ENCODE results near the gene CIDEA.

CIDEA gene

DNA sequence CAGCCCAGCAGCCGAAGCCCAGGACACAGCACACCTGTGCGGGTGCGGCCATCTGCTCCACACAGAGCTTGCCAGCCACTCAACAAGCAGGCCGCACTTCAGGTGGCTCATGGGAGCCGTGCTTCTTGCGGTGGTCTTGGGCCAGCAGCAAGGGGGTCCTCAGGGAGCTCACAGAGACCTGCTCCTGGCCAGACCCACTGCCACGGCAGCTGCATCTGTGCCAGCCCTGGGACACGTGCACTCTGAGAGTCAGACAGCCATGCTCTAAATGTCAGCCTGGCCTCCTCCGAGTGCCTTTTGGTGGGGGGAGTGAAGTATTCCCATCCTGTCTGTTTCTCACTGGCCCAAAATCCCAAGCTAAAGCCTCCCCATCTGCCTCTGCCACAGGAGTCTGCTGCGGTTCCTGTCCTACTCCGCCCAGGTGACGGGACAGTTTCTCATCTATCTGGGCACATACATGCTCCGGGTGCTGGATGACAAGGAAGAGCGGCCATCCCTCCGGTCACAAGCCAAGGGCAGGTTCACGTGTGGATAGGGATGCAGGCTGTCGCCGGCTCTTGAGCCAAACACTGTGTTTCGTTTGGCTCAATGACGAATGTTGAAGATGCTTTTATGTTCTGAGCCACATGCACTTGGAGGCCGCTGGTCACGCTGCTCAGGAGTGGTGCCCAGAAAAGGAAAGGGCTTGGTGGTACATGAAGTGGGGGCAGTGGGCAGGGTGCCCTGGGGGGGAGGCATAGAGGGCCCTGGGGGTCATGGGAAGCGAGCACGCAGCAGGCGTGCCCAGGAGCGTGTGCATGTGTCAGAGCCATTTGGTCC is 22.8 kb downstream of the CIDEA start:
- TF ChIP-seq ZNF274 (IDR thresholded peaks at IDR 0.05; ENCODE audit: low read depth, low read length) = no peak
- H3K4me3 ChIP-seq (ENCODE audit: low read length) = no peak overlapping the region

DNA sequence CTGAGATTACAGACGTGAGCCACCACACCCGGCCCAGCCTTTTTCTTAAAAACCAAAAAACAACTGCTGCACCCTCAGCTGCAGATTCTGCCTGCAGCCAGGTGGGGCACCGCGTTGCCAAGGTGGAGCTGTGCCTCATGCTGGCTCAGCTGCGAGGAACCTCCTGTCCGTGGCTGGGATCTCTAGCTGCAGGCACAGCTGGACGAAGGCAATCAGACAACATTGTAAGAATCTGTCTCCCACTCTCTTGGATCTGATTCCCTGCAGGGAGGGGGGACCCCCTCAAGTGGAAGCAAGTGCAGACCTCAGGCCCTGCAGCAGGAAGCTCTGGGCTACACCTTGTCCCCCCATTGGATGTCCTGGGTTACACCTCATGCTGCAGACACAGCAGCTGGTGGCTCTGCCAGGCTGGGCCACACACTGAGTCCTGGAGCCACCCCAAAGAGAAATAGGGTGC is 24.1 kb downstream of the CIDEA start:
- TF ChIP-seq ZNF274 (IDR thresholded peaks at IDR 0.05; ENCODE audit: low read depth, low read length) = no peak
- H3K4me3 ChIP-seq (ENCODE audit: low read length) = no peak overlapping the region

DNA sequence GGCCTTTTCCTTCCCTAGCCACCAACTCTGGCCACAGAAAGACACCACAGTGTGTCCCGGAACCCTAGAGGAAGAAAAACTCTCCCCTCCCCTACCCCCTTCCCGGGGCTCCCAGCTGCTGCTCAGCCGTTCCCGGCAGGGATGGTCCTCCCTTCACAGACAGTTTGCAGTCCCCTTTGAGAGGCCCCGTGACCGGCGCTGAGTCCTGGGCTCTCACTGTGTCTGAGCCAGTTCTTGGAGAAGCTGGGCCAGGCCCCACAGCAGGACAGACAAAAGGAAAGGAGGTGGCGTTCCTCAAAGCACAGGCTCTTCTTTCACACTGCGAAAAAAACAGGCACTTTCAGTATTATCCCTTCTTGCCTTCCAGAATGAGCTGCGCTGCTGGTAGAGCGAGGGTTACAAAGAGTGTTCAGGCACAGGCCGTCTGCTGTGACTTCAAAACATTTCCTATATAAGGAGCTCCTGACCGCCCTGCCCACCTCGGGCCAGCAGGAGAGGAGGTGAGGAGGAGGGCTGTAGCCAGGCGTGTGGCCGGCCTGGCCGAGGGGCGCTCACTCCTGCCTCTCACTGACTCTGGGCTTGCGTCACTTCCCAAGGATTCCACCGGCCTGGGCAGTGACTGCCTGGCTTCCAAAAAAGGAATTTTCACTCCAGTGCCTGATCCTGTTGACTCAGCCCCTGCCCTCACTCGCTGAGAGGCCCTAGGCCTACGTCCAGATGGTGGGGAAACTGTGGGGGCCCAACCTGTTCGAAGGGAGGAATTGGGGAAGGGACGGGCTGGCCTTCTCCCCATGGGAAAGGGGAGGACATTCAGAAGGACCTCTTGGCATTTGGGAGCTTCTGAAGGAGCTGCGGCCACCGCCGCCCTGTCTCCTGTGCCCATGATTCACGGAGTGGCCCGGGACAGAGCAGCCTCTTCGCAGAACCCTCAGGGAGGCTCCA is 24.9 kb downstream of the CIDEA start:
- H3K4me3 ChIP-seq (ENCODE audit: low read length) = no peak overlapping the region
- no peak for TF ChIP-seq ZNF274 (IDR thresholded peaks at IDR 0.05; ENCODE audit: low read depth, low read length)

DNA sequence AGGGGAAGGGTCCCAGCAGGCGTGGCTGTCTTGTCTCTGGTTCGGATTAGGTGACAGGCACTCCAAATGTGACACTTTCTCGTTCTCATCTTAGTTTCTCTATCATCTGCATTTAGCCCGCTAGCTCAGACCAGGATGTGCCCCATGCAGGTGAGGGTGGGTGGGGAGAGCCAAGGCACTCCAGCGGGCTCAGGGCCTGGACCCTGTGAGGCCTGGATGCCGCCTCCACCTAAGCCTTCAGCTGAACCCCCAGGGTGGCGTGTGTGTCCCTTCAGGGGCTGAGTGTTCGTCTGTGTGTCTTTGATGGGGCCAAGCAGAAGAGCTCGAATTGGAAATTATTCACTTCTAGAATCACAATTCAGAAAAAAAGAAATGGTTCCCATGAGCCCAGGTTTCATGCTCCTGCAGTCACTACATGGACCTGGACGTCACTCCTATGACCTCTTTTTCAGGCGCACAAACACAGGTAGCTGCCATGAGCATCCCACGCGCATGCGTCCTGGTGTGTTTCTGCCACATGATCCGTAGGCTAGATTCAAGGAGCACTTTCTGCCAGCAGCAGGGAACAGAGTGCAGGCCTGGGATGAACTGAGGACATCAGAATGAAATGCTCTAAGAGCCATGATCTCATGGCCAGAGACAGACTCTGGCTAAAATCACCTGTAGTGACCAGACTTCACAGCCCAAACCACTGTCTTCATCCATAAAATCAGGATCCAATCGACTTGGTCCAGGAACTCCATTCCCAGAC is 25.8 kb downstream of the CIDEA start:
- TF ChIP-seq ZNF274 (IDR thresholded peaks at IDR 0.05; ENCODE audit: low read depth, low read length) = no peak
- no peak overlapping the region for H3K4me3 ChIP-seq (ENCODE audit: low read length)

DNA sequence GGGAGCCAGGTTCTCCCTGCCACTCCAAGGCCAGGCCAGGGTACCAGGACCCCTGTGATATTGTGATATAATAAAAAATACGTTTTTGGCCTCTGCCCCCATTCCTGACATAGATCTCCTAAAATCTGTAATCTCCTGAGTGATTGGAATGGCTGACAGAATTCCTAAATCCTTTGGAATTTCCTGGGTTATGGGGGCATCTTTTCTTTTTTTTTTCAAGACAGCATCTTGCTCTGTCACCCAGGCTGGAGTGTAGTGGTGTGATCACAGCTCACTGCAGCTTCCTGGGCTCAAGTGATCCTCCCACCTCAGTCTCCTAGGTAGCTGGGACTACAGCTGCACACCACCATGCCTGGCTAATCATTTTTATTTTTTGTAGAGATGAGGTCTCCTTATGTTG is 27.7 kb downstream of the CIDEA start:
- H3K4me3 ChIP-seq (ENCODE audit: low read length) = no peak overlapping the region
- no peak for TF ChIP-seq ZNF274 (IDR thresholded peaks at IDR 0.05; ENCODE audit: low read depth, low read length)

DNA sequence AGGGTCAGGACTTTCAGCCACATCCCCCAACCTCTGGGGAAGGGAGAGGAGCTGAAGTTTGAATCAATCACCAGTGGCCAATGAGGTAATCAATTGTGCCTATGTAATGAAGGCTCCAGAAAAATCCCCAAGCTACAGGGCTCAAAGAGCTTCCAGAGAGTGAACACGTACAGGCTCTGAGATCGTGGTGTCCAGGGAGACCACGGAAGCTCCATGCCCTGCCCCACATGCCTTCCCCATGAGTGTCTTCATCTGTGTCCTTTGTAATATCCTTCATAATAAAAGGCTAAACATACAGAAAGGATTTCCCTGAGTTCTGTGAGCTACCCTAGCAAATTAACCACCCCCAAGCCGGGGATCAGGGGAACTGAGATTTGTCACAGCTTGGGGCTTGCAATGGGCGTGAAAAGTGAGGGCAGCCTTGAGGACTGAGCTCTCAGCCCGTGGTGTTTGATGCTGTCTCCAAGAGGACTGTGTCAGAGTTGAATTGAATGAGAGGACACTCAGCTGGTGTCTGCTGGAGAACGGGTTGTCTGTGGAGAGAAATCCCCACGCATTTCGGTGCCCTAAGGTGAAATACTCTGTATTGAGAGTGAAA is 28.4 kb downstream of the CIDEA start:
- H3K4me3 ChIP-seq (ENCODE audit: low read length) = no peak overlapping the region
- TF ChIP-seq ZNF274 (IDR thresholded peaks at IDR 0.05; ENCODE audit: low read depth, low read length) = no peak

DNA sequence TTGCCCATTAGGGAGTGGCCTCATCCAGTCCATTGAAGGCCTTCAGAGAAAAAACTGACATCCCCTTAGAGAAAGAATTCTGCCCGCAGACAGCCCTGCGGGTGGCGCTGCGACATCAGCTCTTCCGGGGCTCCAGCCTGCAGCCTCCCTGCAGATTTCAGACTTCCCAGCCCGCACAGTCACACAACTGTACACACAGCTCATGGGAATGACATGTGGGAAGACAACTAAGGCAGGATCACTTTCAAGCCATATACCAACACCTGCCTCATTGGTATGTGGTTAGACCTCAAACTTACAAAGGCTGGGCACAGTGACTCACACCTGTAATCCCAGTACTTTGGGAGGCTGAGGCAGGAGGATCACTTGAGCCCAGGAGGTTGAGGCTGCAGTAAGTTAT is 29.1 kb downstream of the CIDEA start:
- TF ChIP-seq ZNF274 (IDR thresholded peaks at IDR 0.05; ENCODE audit: low read depth, low read length) = no peak
- H3K4me3 ChIP-seq (ENCODE audit: low read length) = no peak overlapping the region

DNA sequence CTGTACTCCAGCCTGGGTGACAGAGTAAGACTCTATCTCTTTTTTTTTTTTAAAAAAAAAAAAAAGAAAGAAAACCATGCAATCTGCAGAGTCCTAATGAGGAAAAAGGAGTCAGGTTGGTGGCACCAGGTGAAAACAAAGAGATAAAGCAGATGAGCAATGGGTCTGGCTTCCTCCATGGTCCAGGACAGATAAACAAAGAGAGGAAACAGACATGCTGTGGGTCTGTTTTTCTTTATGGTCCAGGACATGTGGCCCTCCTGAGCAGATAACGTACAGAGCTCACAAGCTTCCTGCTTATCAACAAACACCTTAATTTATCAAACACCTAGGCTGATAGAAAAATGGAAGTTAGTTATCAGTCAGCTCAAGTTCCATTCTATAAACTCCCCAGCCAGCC is 29.5 kb downstream of the CIDEA start:
- TF ChIP-seq ZNF274 (IDR thresholded peaks at IDR 0.05; ENCODE audit: low read depth, low read length) = no peak

DNA sequence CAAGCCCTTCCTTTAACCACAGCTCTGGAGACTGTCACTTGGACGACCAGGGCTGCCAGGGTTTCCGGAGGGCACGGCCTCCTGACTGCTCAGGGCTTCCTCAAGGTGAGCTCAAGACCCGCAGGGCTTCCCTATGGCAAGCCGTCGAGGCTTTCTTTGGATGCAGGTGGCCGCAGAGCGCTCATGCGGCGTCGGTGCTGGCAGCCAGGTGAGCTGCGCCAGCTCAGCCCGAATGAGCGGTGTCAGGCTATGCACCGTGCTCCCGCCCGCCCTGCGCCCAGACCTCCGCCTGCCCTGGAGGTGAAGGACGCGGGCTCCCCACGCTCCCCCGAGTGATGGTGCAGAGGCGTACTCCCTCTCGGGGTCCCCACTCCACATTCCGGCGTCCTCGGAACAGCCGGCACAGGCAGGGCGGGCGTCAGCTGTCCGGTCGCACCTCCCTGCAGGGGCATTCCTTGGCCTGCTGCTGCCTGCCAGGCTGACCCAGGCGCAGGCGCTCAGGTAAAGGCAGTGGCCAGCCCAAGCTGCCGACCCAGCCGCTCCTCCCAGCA is 33.0 kb downstream of the CIDEA start:
- H3K4me3 ChIP-seq (ENCODE audit: low read length) = no peak overlapping the region
- no peak for TF ChIP-seq ZNF274 (IDR thresholded peaks at IDR 0.05; ENCODE audit: low read depth, low read length)

More for the DNA sequence above, 29.5 kb downstream of the CIDEA start:
- no peak overlapping the region for H3K4me3 ChIP-seq (ENCODE audit: low read length)

DNA sequence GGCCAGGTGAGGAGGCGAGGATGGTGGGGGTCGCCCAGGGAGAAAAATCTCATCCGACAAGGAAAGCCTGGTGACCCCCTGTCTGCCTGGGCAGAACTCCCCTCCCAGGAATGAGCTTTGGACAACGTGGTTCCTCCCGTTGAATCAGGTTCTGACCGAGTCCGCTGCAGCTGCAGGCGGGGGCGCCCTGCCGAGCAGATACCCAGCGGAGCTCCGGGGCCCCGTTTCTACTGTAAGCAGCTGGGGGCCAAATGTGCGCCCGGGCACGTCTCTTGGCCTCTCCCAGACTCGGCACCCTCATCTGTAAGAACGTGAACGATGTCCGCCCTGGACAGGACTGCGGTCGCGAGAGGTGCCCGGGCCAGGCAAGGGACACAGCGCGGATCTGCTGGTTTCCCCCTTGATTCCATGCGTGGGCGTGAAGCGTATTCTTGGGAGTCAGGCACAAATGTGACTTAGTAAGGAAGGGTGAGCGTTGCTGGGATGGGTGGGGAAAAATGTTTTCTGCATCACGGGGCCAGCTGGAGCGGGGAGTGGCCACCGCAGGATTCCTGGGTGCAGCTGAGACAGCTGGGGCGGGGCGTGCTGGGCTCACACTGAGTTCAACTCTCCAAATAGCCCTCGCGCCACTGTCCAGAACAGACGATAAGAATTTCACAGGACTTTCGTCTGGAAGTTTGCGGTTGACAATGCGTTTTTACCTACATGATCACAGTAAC is 33.7 kb downstream of the CIDEA start:
- TF ChIP-seq ZNF274 (IDR thresholded peaks at IDR 0.05; ENCODE audit: low read depth, low read length) = no peak
- H3K4me3 ChIP-seq (ENCODE audit: low read length) = no peak overlapping the region

DNA sequence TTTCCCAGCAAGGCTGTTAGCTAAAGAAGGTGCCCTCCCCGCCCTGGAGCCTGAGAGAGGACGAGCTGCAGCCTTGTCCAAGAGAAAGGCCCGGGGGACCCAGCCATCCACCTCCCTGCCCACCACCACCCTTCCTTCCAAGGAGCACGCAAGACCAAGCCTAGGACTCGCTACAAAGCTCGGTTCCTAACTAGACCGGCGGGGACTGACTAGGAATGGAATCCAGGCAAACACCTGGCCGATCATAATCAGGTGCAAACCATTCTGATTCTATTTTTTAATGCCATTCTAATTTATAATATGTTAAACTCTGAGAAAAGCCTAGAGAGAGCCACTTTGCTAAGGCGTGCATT is 34.2 kb downstream of the CIDEA start:
- no peak for TF ChIP-seq ZNF274 (IDR thresholded peaks at IDR 0.05; ENCODE audit: low read depth, low read length)
- H3K4me3 ChIP-seq (ENCODE audit: low read length) = no peak overlapping the region

DNA sequence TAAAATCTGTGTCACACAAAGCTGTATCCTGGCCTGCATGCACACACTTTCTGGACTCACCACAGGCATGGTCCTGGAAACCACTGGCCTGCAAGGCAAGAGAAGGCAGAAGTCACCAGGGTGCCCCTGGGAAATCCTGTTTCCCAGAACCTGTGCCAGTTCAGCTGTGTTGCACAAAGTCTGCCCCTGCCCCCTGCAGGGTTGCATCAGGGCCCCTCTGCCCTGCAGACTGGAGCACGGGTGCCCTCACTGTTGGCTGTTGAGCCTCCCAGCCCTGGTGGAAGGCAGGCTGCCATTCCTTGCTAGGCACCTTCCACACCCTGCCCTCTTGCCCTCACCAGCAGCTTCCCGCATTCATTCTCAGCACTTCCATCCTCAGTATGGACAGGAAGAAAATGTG is 35.9 kb downstream of the CIDEA start:
- TF ChIP-seq ZNF274 (IDR thresholded peaks at IDR 0.05; ENCODE audit: low read depth, low read length) = no peak
- H3K4me3 ChIP-seq (ENCODE audit: low read length) = no peak overlapping the region

DNA sequence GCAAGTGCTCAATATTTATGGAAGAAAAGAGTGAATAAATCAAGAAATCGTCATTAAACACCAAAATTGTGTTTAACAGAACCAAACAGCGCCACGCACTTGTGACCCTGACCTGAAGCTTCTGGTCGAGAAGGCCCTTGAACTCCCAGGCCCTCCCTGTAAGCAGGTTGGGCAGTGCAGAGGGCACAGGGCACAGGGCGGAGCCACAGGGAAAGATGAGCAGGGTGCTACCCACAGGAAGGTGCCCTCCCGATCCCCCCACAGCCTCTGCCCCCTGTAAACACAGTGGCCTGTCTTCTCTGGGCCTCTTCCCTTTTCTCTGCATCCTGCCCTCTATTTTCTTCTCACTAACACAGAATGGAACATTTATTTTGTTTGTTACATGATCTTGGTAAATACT is 37.0 kb downstream of the CIDEA start:
- TF ChIP-seq ZNF274 (IDR thresholded peaks at IDR 0.05; ENCODE audit: low read depth, low read length) = no peak
- no peak overlapping the region for H3K4me3 ChIP-seq (ENCODE audit: low read length)

Measured in GM08714 (cell line).